Middle frontal gyrus (tissue), 1 donor: ENCODE measurements around the gene ZNF775.

Experiments
- DNase-seq: peaks from one replicate; pipeline ENCODE4 v3.0.0-alpha.2; 2015; ENCODE audit warnings: low spot score; ENCODE audit errors: extremely low spot score

ZNF775 gene

DNA sequence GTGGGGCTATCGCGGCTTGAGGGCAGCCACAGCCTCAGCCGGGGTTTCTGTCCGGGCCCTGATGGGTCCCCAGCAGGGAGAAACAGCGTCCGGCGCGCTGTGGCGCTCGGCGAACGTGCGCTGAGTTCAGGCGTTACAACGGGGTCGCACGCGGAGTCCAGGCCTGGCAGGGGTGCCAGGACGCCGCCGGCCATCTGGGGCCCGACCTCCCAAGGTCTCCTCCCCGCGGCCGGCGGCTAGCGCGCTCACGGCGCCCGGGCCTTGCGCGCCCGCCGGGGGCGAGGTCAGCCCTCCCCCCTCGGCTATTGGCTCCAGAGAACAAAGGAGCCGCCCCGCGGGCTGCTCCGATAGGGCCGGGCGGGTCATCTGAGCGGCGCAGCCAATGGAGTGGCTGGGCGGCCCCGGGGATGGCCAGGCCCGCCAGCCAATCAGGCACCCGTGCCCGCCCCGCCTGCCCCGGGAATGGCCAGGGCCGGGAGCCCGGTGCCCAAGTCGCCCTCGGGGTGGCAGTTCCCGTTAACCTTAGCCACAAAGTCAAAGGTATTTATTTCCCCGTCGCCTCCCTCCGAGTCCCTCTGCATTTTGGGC lies at the start of gene ZNF775:
Gene ZNF775, plus strand, starts transcription at position 478 of the 588 bp plus-strand sequence. CDS start 9,141 bp downstream, outside the sequence.
- peak; percentile 92 for DNase-seq

DNA sequence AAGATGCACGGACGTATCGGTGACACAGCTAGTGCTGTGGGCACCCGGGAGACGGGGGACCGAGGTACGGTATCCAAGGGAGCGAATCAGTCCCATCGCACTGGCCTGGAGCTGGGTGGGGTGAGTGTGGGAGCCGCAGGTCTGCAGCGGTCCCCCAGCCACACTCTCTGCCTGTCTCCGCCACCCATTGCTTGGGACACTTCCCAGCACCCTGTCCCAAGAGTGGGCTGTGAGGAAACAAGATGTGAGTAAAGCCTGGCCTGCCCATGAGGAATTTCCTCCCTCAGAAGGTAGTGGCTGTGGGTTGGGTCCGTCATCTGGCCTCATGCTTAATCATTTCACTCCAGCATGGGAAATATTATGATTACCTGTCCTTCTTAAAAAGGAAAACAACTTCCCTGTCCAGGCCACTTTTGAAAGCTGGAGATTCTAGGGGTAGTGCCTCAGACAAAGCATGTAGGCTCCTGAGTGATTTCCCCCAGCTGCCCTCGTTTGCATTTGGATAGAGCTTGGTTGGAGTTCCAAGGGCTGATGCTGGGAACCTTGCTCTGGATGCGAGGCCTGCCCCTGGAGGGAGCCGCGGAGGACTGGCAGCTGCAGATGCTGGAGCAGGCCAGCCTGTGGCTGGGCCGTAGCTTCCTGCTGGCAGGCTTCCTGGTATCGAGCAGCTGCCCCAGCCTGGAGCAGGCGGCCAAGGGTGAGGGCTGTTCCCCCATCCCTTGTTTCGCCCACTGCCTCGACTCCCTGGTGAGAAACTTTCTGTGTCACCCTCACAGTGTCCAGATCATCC lies 49.6 kb upstream of the ZNF775 start:
- DNase-seq: no peak

DNA sequence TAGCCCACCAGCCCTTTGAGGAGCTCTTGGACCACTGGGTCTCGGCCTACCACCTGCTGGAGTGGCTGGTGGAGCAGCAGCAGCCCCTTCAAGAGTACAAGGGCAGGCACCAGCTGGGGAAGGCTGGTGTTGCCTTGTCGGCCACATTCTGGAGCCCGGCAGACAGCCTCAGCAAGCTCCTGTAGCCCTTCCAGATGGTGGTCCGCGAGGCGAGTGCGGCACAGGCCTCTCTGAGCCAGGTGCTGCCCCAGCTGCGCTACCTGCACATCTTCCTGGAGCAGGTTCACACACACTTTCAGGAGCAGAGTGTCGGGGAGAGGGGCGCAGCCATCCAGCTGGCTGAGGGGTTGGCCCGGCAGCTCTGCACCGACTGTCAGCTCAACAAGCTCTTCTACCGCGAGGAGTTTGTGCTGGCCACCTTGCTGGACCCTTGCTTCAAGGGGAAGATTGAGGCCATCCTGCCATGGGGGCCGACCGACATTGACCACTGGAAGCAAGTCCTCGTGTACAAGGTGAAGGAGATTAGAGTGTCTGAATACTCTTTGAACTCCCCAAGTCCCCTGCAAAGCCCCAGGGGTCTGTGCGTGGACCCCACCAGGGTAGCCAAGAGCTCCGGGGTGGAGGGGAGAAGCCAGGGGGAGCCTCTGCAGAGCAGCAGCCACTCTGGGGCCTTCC lies 48.8 kb upstream of the ZNF775 start:
- no peak for DNase-seq

DNA sequence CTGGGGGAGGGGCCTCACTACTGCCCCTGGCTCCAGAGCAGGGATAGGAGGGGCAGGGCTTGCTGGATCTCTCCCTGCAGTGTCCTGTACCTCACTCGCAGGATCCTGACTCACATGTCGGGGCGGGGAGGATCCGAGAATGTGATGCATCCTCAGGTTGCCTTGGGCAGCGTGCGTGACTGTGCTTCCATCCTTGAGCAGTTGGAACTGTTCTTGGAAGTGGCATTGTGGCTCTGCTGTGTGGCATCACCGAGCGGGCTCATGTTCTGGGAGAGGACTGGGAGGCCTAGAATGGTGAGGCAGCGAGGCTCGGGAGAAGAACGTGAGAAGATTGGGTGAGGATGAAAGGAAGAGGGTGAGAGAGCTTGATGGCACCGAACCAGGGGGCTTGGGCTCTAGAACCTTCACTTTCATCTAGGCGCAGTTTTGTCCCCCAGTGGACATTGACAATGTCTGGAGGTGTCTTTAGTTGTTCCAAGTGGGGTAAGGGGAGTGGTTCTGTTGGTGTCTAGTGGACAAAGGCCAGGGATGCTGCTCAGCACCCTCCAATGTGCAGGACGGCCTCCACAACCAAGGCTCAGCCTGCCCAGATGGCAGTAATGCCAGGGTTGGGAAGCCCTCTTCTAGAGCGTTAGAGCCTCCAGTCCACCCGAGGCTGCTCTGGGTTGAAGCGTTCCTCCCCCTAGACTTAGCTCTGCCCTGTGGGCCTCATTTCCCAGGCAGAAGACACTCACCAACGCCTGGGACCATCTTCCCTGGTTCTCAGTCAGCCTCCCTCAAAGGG lies 46.1 kb upstream of the ZNF775 start:
- no peak for DNase-seq

DNA sequence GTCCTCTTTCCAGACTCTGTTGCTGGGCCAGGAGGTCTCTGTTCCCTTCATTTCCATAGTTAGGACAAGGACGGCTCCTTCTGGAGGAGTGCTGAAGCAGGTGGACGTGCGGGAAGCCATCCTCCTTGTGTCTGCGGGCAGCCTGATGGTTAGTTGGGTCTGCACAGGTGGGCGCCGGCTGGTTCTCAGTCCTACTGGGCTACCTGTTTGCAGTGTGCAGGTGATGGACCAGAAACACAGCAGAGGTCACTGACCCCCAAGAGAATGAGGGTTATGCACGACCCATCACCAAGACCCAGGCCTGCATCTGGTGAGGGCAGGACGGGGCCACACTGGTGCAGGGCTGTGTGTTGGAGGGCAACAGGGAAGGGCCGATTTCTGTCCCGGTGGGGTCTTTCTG lies 45.5 kb upstream of the ZNF775 start:
- no peak for DNase-seq

DNA sequence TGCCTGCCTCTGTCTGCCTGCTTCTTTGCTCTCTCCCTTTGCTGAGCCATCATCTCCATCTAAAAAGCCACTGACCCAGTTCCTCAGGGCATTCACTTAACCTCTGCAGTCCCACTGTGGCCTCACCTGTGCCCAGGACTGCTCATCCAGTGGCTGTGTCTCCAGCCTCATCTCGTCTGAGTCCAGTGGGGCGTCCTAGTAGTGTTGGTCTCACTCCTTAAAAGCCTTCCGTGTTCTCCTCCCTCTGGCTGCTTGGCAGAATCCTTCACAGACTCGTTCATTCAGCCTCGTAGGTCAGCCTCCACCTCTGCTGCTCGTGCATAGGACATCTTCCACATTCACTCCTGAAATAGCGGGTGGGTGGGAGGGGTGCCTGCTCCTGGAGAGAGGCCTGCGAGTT lies 45.0 kb upstream of the ZNF775 start:
- DNase-seq: no peak

DNA sequence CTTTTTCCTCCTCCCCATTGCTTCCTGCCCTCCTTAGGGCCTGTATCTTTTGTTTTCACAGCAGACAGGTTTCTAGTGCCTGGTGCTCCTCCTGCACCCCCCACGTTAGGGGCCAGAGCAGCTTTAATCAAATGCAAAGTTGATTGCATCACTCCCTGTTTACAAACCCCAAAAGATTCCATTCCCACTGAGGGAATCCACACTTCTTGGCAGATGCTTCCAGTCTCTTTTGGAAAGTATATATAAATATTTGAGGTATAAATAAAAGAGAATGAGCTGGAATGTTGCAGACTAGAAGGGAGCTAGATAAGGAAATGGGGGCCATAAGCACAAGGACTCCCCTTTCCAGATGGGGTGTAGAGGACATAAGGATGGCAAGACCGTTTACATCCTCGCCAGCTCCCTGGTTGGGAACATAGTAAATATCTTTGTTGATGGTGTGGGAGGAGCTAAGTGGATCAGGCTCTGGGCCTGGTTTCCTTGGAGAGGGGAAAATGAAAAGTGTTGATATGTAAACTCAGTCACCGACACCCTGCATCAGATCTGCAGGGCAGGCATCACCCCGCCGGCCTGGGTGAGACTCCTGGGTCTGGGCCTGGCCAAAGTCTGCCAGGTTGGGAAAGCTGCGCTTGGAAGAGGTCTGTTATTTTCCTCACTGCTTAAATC lies 43.9 kb upstream of the ZNF775 start:
- no peak for DNase-seq

DNA sequence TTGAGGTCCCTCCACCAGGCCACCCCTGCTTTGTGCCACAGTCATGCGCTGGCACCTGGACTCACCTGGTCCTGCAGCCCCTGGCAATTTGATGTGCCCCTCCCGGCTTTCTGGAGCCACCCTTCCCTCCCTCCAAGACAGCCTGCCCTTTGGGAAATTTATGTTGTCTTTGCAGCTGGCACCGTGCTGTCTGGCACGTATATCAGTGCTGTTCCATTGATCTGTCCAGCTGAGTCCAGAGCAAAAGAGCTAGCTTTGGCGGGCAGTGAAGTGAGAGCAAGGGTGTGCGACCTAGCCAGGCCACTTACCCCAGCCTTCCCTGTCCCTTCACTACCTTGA lies 43.4 kb upstream of the ZNF775 start:
- no peak for DNase-seq

DNA sequence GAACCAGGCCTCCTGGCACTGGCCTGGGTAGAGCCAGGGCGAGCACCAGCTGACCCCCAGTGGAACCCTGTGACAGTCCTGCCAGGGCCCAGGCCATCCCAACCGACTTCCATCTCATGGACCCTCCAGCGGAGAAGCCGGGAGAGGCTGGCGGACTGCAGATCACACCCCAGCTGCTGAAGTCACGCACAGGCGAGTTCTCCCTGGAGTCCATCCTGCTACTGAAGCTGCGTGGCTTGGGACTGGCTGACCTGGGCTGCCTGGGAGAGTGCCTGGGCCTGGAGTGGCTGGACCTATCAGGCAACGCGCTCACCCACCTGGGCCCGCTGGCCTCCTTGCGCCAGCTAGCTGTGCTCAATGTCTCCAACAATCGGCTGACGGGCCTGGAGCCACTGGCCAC lies 42.4 kb upstream of the ZNF775 start:
- DNase-seq: no peak

DNA sequence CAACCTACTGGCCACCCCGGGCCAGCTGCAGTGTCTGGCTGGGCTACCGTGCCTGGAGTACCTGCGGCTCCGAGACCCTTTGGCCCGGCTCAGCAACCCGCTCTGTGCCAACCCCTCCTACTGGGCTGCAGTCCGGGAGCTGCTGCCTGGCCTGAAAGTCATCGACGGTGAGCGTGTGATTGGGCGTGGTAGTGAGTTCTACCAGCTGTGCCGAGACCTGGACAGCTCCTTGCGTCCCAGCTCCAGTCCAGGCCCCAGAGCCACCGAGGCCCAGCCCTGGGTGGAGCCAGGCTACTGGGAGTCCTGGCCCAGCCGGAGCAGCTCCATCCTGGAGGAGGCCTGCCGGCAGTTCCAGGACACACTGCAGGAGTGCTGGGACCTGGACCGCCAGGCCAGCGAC lies 42.0 kb upstream of the ZNF775 start:
- DNase-seq: no peak

DNA sequence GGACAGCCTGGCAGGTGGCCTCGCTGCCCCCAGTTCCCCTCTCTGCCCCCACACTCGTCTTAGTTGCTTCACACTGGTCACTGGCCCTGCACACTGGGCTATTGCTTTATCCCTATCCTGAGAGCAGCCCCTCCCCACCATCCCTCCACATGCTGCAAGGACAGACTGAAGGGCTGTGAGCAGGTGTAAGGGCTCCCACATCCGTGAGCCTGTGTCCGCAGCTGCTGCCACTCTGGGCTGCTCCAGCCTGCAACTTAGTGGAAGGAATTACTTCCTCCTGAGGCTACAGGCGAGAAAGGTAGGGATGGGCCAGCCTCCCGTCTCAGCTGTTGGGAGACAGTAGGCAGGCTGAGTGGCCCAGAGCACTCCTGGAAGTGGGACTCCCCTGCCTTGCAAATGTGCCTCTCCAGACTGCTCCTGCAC lies 41.5 kb upstream of the ZNF775 start:
- no peak for DNase-seq

DNA sequence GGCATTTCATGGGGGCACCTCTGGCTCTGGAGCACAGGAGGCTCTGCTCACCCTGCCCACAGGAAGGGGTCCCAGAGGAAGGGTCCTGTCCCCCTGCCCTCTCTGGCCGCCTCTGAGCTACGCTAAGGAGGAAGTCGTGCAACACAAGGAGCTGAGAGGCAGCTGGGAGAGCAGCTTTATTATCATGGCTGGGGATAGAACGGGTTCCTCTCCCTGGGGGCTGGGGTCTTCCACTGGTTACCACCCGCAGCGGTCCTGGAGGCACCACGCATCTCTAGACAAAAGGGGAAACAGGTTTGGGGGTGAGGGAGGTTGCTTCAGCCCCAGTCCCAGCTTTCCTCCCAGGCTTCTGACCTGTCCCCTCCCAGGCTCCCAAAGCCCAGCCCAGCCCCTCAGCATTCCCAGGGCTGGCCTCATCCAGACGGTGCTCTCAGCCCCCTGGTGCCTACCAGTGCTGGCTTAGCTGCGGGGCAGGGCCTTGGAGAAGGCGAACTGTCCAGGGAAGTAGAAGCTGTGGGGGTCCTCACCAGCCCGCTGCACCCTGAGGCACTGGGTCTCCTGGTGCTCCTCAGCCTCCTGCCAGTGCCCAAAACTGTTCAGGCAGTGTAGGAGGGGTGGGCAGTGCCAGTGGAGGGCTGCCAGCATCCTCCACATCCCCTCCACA lies 40.8 kb upstream of the ZNF775 start:
- no peak for DNase-seq

DNA sequence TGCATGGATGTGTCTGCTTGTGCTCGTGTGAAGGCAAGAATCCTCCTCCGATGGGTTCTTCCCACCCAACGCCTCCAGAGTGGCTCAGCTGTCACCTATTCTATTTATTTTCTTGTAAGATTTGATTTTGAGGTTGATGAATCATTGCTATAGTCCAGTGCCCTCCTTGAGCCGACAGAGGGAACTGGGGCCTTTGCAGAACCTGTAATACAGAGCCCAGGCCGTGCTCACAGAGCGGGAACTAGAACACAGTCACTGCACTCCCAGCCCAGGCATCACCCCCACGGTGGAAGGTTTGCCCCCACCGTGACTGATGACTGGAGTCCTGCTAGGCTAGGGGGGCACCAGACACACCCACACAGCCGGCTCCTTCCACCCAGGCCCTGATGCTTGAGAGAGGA lies 39.7 kb upstream of the ZNF775 start:
- no peak for DNase-seq

DNA sequence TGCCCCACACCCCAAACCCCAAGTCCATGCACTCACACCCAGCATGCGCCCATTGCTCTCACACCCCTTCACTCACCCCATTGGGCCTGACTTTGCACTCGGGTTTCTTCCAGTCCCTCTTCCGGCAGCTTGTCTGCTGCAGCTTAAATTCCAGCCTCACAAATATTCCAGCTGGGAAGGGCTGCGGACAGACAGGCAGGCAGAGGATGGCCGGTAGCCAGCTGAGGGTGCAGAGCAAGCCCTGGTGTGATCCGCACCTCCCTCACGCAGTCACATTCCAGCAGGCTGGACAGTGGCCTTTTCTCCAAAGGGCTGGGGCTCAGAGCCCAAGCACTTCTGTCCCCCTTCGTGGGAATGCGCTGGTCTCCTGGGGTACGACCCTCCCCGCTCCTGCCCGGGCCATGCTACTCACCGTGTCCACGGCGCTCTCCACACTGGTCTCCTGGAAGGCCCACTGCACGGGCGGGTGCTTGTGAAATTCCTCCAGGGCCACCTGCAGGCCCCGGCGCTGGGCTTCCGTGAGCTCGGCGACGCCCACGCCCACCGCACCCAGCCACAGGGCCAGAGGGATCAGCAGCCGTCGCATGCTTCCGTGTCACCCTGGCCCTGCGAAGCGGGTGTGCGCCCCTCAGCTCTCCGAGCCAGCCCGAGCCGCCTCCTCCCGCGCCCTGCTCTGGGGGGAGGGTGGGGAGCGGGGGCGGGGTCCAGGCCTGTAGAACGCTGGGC lies 38.9 kb upstream of the ZNF775 start:
- no peak for DNase-seq

DNA sequence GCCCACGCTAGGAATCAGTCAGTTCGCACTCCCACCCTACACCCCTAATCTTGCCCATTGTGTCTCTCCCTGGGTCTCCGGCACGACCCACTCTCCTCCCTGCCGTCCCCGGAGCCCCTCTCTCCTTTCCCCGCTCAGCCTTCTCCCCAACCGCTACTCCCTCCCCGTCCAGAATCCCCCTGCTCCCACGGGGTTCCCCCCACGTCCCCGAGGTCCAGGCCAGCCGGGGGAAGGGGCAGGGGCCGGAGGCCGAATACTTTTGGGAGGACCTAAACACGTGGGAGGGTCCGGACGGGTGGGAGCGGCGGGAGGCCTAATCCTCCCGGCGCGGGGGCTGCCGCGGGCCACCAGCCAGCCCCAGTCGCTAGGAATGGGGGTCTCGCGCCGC lies 38.3 kb upstream of the ZNF775 start:
- DNase-seq: no peak

DNA sequence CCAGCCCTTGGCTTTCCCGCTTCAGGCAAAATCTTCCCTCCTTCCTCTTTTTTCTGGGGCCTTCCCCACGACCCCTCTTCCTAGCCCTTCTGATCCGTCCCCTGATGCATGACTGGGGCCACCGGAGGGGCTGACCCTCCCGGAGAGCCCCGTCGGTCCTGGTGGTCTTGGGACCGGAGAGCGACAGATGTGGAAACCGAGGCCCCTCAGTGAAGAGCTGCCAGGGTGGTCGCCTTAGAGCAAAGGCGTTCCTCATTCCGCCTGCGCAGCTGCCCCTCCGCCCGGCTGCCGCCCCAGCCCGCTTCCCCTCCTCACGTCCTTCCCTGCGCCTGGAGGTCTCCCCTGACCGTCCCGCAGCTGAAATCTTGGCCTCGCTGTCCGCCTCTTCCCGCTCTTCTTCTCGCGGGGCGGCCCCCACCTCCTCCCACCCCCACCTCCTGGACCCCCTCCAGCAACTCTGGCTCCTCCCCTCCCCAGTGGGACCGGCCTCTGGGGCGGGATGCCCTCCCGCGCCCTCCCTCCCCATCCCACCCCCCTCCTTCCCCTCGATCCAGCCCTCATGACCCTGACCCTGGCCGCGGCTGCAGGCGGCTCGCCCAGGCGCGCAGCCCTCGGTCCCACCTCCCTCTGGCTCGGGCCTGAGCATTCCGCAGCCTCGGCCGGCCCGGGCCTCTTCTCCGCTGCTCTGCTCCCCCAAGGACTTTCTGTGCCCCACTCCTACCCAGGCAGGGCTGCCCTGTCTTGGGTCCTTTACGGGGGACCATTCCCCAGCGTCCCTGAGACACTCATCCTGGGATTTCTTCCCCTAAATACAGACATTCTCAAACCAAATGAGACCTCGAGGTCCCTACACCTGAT lies 37.6 kb upstream of the ZNF775 start, which contains the start of gene RARRES2:
Gene RARRES2, minus strand, starts transcription at position 367 of the 858 bp plus-strand sequence. CDS start 1,020 bp downstream, outside the sequence.
- no peak for DNase-seq

DNA sequence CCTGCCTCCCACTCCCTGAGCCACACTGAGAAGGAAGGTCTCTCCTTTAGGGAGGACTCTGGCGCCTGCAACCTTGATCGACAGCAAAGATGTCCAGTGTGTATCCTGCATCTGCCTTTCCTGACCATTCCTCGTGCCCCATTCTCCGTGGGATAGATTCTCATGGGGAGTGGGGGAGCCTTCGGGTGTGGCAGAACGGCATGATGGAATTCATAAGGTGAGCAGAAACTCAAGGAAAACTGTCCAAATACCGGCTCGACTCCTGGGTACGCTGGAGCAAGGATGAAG lies 37.1 kb upstream of the ZNF775 start:
- DNase-seq: no peak

DNA sequence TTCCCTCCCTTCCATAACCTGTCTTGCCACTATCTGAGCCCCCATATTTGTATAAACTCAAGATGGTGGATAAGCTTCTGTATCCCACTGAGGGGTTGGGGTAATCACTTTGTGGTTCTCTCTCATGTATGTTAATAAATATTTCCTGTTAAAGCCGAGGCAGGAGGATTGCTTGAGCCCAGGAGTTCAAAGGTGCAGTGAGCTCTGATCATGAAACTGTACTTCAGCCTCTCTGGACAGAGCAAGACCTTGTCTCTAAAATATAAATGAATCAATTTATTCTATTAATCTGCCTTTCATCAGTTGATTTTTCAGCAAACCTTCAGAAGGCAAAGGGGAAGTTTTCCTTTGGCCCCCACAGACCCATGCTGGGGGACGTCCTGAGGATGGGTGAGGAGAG lies 35.9 kb upstream of the ZNF775 start:
- DNase-seq: no peak

DNA sequence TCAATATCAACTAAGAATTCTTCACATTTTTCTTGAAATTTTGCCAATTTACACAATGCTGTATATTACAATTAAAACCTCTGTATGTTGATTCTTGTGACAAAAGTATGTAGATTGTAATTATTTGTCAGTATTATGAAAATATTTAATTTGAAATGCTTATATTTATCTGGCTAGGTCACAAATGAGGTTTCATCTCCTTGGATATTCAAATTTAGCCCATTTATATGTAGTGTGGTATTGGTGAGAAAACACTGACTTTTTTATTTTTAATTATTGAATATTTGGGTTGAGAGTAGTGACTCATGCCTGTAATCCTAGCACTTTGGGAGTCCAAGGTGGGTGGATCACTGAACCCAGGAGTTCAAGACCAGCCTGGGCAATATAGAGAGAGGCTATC lies 34.8 kb upstream of the ZNF775 start:
- DNase-seq: no peak
